Cardiac fibroblast (primary cell): ENCODE results near the gene XPNPEP3.
"Not testable (repeated sequence)": the region's sequence is repeated elsewhere in the genome, so short reads cannot be mapped to it uniquely, and the experiment has no call there.

Experiments
- DNase-seq, 2 donors: peaks; one replicate each; pipeline versions ENCODE4 v3.0.0 to v3.0.0-alpha.2; 2010; ENCODE audit warnings: low read depth in 2 of 2
- H3K4me3 ChIP-seq, 2 donors: replicated peaks in 1 of 2; 1 replicate in 1 of 2; 2 replicates in 1 of 2; pipeline ENCODE4 v1.5.1; 2011; ENCODE audit warnings: low read depth in 2 of 2, low read length in 2 of 2, mild to moderate bottlenecking in 2 of 2, moderate library complexity in 1 of 2
- CTCF ChIP-seq: IDR thresholded peaks from one replicate; pipeline ENCODE4 v1.5.1; 2011; ENCODE audit warnings: low read depth, mild to moderate bottlenecking, low read length, inconsistent platforms

XPNPEP3 gene

GRCh38 chr22:40844951-40845350, 12.0 kb upstream of the XPNPEP3 start:
- TF ChIP-seq CTCF, result no peak
- H3K4me3 ChIP-seq, result no peak overlapping the region
- no peak for DNase-seq

- H3K4me3 ChIP-seq, DNase-seq: not testable (repeated sequence)
Measured at GRCh38 chr22:40845816-40846215, 11.1 kb upstream of the XPNPEP3 start.

GRCh38 chr22:40853333-40853732, 3.6 kb upstream of the XPNPEP3 start:
- peak in 1 of 2 donors; percentile 3 for DNase-seq
- no peak overlapping the region for H3K4me3 ChIP-seq
- TF ChIP-seq CTCF, result no peak

- no peak for TF ChIP-seq CTCF
- no peak for DNase-seq
- H3K4me3 ChIP-seq, result no peak overlapping the region
Measured at GRCh38 chr22:40853961-40854360, 3.0 kb upstream of the XPNPEP3 start.

- peak overlapping the region; percentile 96 to 97 for H3K4me3 ChIP-seq
- no peak for TF ChIP-seq CTCF
- peak; percentile 49 to 58 for DNase-seq
Measured at GRCh38 chr22:40855071-40855978, 1.6 kb upstream of the XPNPEP3 start.

GRCh38 chr22:40855979-40856512, 902 bp upstream of the XPNPEP3 start:
- peak; percentile 33 to 46 for DNase-seq
- peak overlapping the region; percentile 96 to 97 for H3K4me3 ChIP-seq
- no peak for TF ChIP-seq CTCF

GRCh38 chr22:40857309-40857855, 434 bp downstream of the XPNPEP3 start:
- DNase-seq, result peak; percentile 19 to 20

More at GRCh38 chr22:40857309-40857855, 434 bp downstream of the XPNPEP3 start:
- no peak for TF ChIP-seq CTCF
- peak overlapping the region; percentile 96 to 97 for H3K4me3 ChIP-seq
